Right atrium auricular region (tissue), 2 donors: Measurements from ENCODE around the gene TBL1XR1. TPM values are rescaled to one million over a fixed set of nuclear protein-coding genes. Genes with fewer than 3 reads are reported as not detected.

Source experiments
- DNase-seq: peaks from one replicate; pipeline ENCODE4 v3.0.0-alpha.2; 2019; ENCODE audit warnings: low spot score
- H3K27ac ChIP-seq, 2 donors: fragments of 200-600 bp; sonication (generic); 1 replicate in 1 of 2; 2 replicates in 1 of 2; pipeline ENCODE4 v1.5.1; 2016 to 2019
- H3K27me3 ChIP-seq, 2 donors: fragments of 200-600 bp; sonication (generic); one replicate each; pipeline versions ENCODE4 v1.5.1 to v1.6.0; 2017 to 2019
- H3K36me3 ChIP-seq: fragments of 200-600 bp; sonication (generic); one replicate; pipeline ENCODE4 v1.5.1; 2016
- H3K4me1 ChIP-seq, 2 donors: fragments of 200-600 bp; sonication (generic); one replicate each; pipeline versions ENCODE4 v1.5.1 to v1.6.0; 2017 to 2019
- H3K4me3 ChIP-seq, 2 donors: fragments of 200-600 bp; sonication (generic); 1 replicate in 1 of 2; 2 replicates in 1 of 2; pipeline ENCODE4 v1.5.1; 2017 to 2019; ENCODE audit warnings: mild to moderate bottlenecking in 1 of 2, moderate library complexity in 1 of 2
- H3K9me3 ChIP-seq, 2 donors: fragments of 200-600 bp; sonication (generic); one replicate each; pipeline ENCODE4 v1.5.1; 2019
- CTCF ChIP-seq, 2 donors: fragments of 200-600 bp; sonication (generic); IDR thresholded peaks; one replicate each; pipeline ENCODE4 v1.5.1; 2019; ENCODE audit warnings: antibody characterized with exemption in 2 of 2
- total RNA-seq, 2 donors: library from RNA; depleted of rRNA; stranded (reverse); fragments of >200 nt; gene quantifications; one replicate each; pipeline ENCODE4 v1.1.0, GENCODE V29; 2016

The TBL1XR1 gene
- total RNA-seq, 2 donors from 2014 or later, result 68.2 to 79.9 TPM

- Histone ChIP-seq H3K4me3 (no peak overlapping the region), H3K4me1 (no peaks in the 10 kb centered on the region), H3K36me3 (no peaks in the 10 kb centered on the region), H3K9me3 (no peaks in the 10 kb centered on the region), H3K27me3 (no peaks in the 10 kb centered on the region), H3K27ac (no peak overlapping the region)
- TF ChIP-seq CTCF (IDR thresholded peaks at IDR 0.05), result no peak
- no peak for DNase-seq
These were observed 36.8 kb upstream of the TBL1XR1 start for GRCh38 chr3:177234121-177234520.

DNA sequence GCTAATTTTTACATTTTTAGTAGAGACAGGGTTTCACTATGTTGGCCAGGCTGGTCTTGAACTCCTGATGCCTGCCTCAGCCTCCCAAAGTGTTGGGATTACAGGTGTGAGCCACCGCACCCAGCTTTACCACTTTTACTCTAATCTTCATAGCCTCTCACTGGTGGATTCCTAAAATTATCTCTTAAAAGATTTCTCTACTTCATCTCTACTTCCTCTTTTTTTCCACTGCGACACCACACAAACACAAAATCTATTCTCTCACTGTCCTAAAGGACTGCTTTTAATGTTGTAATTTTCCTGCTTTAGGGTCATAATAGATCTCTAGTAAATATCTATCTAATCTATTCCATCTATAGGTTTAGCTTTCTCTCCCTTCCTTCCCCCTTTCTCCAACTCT, 34.0 kb upstream of the TBL1XR1 start:
- DNase-seq, result no peak
- Histone ChIP-seq H3K4me3 (no peak overlapping the region), H3K9me3 (no peaks in the 10 kb centered on the region), H3K36me3 (no peaks in the 10 kb centered on the region), H3K27me3 (no peaks in the 10 kb centered on the region), H3K27ac (no peak overlapping the region), H3K4me1 (no peaks in the 10 kb centered on the region)
- TF ChIP-seq CTCF (IDR thresholded peaks at IDR 0.05), result no peak

- Histone ChIP-seq H3K4me3 (no peak overlapping the region), H3K9me3 (no peaks in the 10 kb centered on the region), H3K4me1 (no peaks in the 10 kb centered on the region), H3K27ac (no peak overlapping the region), H3K36me3 (no peaks in the 10 kb centered on the region), H3K27me3 (no peaks in the 10 kb centered on the region)
- DNase-seq, result no peak
- no peak for TF ChIP-seq CTCF (IDR thresholded peaks at IDR 0.05)
These were observed 33.4 kb upstream of the TBL1XR1 start for GRCh38 chr3:177230641-177231040.

DNA sequence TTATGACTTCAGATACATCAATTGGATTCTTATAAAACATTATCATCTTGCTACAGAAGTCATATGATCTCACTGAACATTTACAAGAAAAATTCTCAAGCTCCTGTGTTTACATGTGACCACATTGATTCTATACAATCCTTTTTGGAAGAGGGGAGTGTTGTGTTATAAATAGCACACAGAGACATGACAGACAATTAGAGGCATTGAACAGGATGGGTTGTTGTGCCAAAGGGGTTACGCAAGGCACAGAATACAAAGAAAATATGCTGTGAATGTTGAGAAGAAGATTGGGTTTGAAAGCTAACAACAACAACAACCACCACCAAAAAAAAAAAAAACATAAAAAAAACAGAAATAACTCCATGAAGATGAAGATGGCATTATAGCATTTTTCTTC, 32.5 kb upstream of the TBL1XR1 start:
- Histone ChIP-seq H3K36me3 (no peaks in the 10 kb centered on the region), H3K9me3 (no peaks in the 10 kb centered on the region)
- no peak for TF ChIP-seq CTCF (IDR thresholded peaks at IDR 0.05)

GRCh38 chr3:177228601-177229190, 31.4 kb upstream of the TBL1XR1 start:
- Histone ChIP-seq H3K4me1 (no peaks in the 10 kb centered on the region), H3K27ac (no peak overlapping the region), H3K36me3 (no peaks in the 10 kb centered on the region), H3K9me3 (no peaks in the 10 kb centered on the region), H3K27me3 (no peaks in the 10 kb centered on the region), H3K4me3 (no peak overlapping the region)
- no peak for DNase-seq
- TF ChIP-seq CTCF (IDR thresholded peaks at IDR 0.05), result no peak

More for the DNA sequence above, 32.5 kb upstream of the TBL1XR1 start:
- H3K27me3 ChIP-seq, result no peaks in the 10 kb centered on the region
- H3K4me3 ChIP-seq, result no peak overlapping the region
- DNase-seq, result no peak
- no peaks in the 10 kb centered on the region for H3K4me1 ChIP-seq
- H3K27ac ChIP-seq, result no peak overlapping the region

DNA sequence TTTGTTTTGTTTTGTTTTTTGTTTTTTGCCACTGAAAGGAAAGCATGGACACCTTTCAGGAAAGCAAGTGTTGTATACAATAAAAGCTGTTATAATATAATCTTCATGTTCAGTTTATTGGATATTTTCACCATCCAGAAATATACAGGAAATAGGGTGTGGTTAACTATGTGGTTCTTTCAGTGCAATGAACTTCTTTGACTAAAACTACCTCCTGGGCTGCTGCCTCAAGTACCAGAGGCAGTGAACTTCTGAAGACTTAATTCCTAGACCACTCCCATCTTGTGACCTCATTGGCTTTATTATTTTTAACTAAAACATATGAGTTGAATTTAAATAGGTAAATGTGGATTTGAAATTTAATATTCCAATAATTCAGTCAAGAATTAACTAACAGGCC, 27.1 kb upstream of the TBL1XR1 start:
- H3K27me3 ChIP-seq, result no peaks in the 10 kb centered on the region
- H3K27ac ChIP-seq, result no peak overlapping the region
- DNase-seq, result no peak
- H3K9me3 ChIP-seq, result no peaks in the 10 kb centered on the region
- H3K36me3 ChIP-seq, result no peaks in the 10 kb centered on the region
- no peak overlapping the region for H3K4me3 ChIP-seq
- TF ChIP-seq CTCF (IDR thresholded peaks at IDR 0.05), result no peak
- H3K4me1 ChIP-seq, result no peaks in the 10 kb centered on the region
